ENCODE results near the gene CBFB. TPM values are rescaled to one million over a fixed set of nuclear protein-coding genes. Genes with fewer than 3 reads are reported as not detected.

The CBFB gene
- total and polyA plus RNA-seq, 9 of the 15 experiments (the other 6 are each of a cell fraction or from before 2014, with no cell fraction given): 22.0 to 112 (median 66.5) TPM

DNA sequence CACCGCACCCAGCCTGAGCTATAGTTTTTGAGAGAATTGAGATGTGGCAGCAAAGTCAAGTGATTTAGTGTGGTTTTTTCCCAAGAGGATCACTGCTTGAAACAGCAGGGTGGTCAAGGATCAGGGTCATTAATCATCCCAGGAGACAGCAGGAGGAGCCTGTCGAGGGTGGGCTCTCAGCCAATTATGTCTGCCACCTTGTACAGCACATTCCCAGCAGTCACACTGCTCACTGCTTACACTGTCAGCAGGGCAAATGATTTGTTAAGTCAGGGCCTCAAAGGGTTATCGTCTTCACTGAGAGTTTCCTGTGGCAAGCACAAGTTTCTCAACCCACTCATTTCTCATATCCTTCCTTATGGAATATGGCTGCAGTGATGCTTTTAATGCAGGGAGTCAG is 108.7 kb downstream of the CBFB start:
- 66% methylated on average over 3 of the region's 3 CpGs for WGBS (ENCODE audit: insufficient coverage, low coverage, missing lambda C conversion rate)
- POLR2A ChIA-PET: interaction anchor here (0.6 to 0.8 kb wide), 3 partner anchors 8 to 94 kb away, joined by 3 read pairs; no protein-coding TSS in a partner anchor

More for the DNA sequence above, 108.7 kb downstream of the CBFB start:
- Histone ChIP-seq H3K4me2 (ENCODE audit: insufficient read depth, low read length) (no peak overlapping the region), H3K27me3 (ENCODE audit: control insufficient read depth in 2 of 2, insufficient read depth in 2 of 2, low read length in 2 of 2) (no peaks in the 10 kb centered on the region), H3K4me1 (replicated peaks in 1 of 2; ENCODE audit: control insufficient read depth in 2 of 2, insufficient read depth in 2 of 2, low read length in 2 of 2) (no peaks in the 10 kb centered on the region), H3K9ac (ENCODE audit: insufficient read depth in 1 of 2, low read depth in 2 of 2, low read length in 2 of 2) (no peak overlapping the region), H3K9me3 (replicated peaks; ENCODE audit: control insufficient read depth, insufficient read depth, low read depth, low read length) (no peaks in the 10 kb centered on the region), H3K9me1 (ENCODE audit: control insufficient read depth, insufficient read depth, low read length) (no peaks in the 10 kb centered on the region), H3K79me2 (ENCODE audit: control insufficient read depth, insufficient read depth, low read length) (no peaks in the 10 kb centered on the region), H3K36me3 (ENCODE audit: control insufficient read depth, insufficient read depth, low read length) (peaks cover 90% of the 10 kb centered on the region), H3K27ac (ENCODE audit: extremely low read depth, low read depth, low read length) (no peak overlapping the region), H3K4me3 (no peak overlapping the region), H2AFZ (ENCODE audit: low read depth, low read length) (no peak overlapping the region), H4K20me1 (replicated peaks; ENCODE audit: control insufficient read depth, insufficient read depth, low read length) (no peaks in the 10 kb centered on the region)
- ATAC-seq: no peak
- no peak for DNase-seq (ENCODE audit: extremely low read depth in 1 of 4, low spot score in 3 of 4)
- TF ChIP-seq MEIS2 (IDR thresholded peaks at IDR 0.05; ENCODE audit: partially characterized antibody) (peak; percentile 81), ZNF431 (CRISPR knock-in tag; IDR thresholded peaks at IDR 0.05) (no peak), MYBL2 (IDR thresholded peaks at IDR 0.05; ENCODE audit: low read depth) (no peak), MYBL2 (CRISPR knock-in tag; IDR thresholded peaks at IDR 0.05; ENCODE audit: borderline replicate concordance) (no peak)
- TF ChIP-seq, protein P1, sequence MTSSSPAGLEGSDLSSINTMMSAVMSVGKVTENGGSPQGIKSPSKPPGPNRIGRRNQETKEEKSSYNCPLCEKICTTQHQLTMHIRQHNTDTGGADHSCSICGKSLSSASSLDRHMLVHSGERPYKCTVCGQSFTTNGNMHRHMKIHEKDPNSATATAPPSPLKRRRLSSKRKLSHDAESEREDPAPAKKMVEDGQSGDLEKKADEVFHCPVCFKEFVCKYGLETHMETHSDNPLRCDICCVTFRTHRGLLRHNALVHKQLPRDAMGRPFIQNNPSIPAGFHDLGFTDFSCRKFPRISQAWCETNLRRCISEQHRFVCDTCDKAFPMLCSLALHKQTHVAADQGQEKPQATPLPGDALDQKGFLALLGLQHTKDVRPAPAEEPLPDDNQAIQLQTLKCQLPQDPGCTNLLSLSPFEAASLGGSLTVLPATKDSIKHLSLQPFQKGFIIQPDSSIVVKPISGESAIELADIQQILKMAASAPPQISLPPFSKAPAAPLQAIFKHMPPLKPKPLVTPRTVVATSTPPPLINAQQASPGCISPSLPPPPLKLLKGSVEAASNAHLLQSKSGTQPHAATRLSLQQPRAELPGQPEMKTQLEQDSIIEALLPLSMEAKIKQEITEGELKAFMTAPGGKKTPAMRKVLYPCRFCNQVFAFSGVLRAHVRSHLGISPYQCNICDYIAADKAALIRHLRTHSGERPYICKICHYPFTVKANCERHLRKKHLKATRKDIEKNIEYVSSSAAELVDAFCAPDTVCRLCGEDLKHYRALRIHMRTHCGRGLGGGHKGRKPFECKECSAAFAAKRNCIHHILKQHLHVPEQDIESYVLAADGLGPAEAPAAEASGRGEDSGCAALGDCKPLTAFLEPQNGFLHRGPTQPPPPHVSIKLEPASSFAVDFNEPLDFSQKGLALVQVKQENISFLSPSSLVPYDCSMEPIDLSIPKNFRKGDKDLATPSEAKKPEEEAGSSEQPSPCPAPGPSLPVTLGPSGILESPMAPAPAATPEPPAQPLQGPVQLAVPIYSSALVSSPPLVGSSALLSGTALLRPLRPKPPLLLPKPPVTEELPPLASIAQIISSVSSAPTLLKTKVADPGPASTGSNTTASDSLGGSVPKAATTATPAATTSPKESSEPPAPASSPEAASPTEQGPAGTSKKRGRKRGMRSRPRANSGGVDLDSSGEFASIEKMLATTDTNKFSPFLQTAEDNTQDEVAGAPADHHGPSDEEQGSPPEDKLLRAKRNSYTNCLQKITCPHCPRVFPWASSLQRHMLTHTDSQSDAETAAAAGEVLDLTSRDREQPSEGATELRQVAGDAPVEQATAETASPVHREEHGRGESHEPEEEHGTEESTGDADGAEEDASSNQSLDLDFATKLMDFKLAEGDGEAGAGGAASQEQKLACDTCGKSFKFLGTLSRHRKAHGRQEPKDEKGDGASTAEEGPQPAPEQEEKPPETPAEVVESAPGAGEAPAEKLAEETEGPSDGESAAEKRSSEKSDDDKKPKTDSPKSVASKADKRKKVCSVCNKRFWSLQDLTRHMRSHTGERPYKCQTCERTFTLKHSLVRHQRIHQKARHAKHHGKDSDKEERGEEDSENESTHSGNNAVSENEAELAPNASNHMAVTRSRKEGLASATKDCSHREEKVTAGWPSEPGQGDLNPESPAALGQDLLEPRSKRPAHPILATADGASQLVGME (CRISPR knock-in tag; IDR thresholded peaks at IDR 0.05): no peak
- TF ChIP-seq, protein P2, sequence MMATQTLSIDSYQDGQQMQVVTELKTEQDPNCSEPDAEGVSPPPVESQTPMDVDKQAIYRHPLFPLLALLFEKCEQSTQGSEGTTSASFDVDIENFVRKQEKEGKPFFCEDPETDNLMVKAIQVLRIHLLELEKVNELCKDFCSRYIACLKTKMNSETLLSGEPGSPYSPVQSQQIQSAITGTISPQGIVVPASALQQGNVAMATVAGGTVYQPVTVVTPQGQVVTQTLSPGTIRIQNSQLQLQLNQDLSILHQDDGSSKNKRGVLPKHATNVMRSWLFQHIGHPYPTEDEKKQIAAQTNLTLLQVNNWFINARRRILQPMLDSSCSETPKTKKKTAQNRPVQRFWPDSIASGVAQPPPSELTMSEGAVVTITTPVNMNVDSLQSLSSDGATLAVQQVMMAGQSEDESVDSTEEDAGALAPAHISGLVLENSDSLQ (IDR thresholded peaks at IDR 0.05): peak; percentile 92
- TF ChIP-seq, protein P3, sequence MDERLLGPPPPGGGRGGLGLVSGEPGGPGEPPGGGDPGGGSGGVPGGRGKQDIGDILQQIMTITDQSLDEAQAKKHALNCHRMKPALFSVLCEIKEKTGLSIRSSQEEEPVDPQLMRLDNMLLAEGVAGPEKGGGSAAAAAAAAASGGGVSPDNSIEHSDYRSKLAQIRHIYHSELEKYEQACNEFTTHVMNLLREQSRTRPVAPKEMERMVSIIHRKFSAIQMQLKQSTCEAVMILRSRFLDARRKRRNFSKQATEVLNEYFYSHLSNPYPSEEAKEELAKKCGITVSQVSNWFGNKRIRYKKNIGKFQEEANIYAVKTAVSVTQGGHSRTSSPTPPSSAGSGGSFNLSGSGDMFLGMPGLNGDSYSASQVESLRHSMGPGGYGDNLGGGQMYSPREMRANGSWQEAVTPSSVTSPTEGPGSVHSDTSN (CRISPR knock-in tag; IDR thresholded peaks at IDR 0.05; ENCODE audit: low read depth): no peak
- TF ChIP-seq, protein P3 (tag; conservative IDR thresholded peaks at IDR 0.05; ENCODE audit: low read depth): peak; percentile 91
- CTCF ChIA-PET (ENCODE audit: low intra/inter-chr PET ratio): no interaction called here
- no TSS peak for BruUV-seq (replicated peaks)
- no peak for FAIRE-seq
- intact Hi-C loops (cut with micrococcal nuclease): no loop called here
- in situ Hi-C loops (cut with MboI): no loop called here
